K562 (cell line): ENCODE data around the gene AK4. TPM values are rescaled to one million over a fixed set of nuclear protein-coding genes. Genes with fewer than 3 reads are reported as not detected.

Experiments
- CC2D1A ChIP-seq: fragments of 450-650 bp; IDR thresholded peaks from 2 replicates; pipeline ENCODE4 v1.6.1; 2017; ENCODE audit warnings: mild to moderate bottlenecking
- EP300 ChIP-seq: IDR thresholded peaks from 2 replicates; pipeline ENCODE4 v1.6.1; 2012; ENCODE audit warnings: low read length, improper control_type of control experiment
- HDAC1 ChIP-seq, 2 experiments: fragments of 450-650 bp; IDR thresholded peaks; 2 replicates each; pipeline ENCODE4 v1.6.1; 2016 to 2017; ENCODE audit warnings: inconsistent platforms in 1 of 2, mild to moderate bottlenecking in 1 of 2, moderate library complexity in 1 of 2
- ZNF316 ChIP-seq: fragments of 450-650 bp; IDR thresholded peaks from 2 replicates; pipeline ENCODE4 v1.6.1; 2016
- ZNF444 ChIP-seq: fragments of 250-450 bp; sonication (Bioruptor Pico); IDR thresholded peaks from 2 replicates; pipeline ENCODE4 v1.4.0; 2020; ENCODE audit warnings: mild to moderate bottlenecking, moderate library complexity
- ZNF589 ChIP-seq: fragments of 200-800 bp; sonication (Bioruptor generic); IDR thresholded peaks from 2 replicates; pipeline ENCODE4 v1.6.1; 2016; ENCODE audit warnings: low read depth, missing genetic modification characterization, missing compliant biosample characterization
- polyA plus RNA-seq, 8 experiments: library from polyadenylated mRNA; depleted of rRNA in 4 of 8; stranded (reverse) in 5 of 8; unstranded in 3 of 8; fragments of >200 nt; fragmentation: Nextera tagmentation in 2 of 8; fragmentation: Illumina TruSeq in 1 of 8; extraction: Ambion mirVana in 2 of 8; extraction: Trizol in 1 of 8; gene quantifications; 2 replicates each; pipeline versions ENCODE4 v1.2.1 to v1.2.3, GENCODE V29; 2011 to 2014; ENCODE audit warnings: inconsistent platforms in 1 of 8, missing spikeins in 1 of 8
- total RNA-seq, 7 experiments: library from RNA; depleted of rRNA in 6 of 7; stranded (reverse); fragments of >200 nt in 6 of 7; fragmentation: Illumina TruSeq in 2 of 7; extraction: Trizol in 2 of 7; gene quantifications; 2 replicates each; pipeline versions ENCODE4 v1.2.1 to v1.2.3, GENCODE V29; 2011 to 2021; ENCODE audit warnings: low replicate concordance in 1 of 7
- TF ChIP-seq, protein P1 (sequence below), 2 experiments: IDR thresholded peaks in 1 of 2; conservative IDR thresholded peaks in 1 of 2; 2 replicates each; pipeline ENCODE4 v1.6.1; 2016; ENCODE audit warnings: low read depth in 2 of 2, mild to moderate bottlenecking in 1 of 2, missing compliant biosample characterization in 1 of 2, missing genetic modification characterization in 1 of 2, moderate library complexity in 1 of 2
- TF ChIP-seq, protein P2 (sequence below), 2 experiments: fragments of 450-650 bp; conservative IDR thresholded peaks; 2 replicates each; pipeline ENCODE4 v1.6.1; 2017; ENCODE audit warnings: mild to moderate bottlenecking in 2 of 2, moderate library complexity in 2 of 2
- TF ChIP-seq, protein P3 (sequence below), 2 experiments: fragments of 450-650 bp in 1 of 2; sonication (generic) in 1 of 2; formaldehyde crosslinking in 1 of 2; IDR thresholded peaks in 1 of 2; conservative IDR thresholded peaks in 1 of 2; 2 replicates each; pipeline versions ENCODE4 v1.6.1 to v1.8.1; 2016 to 2023; ENCODE audit warnings: mild to moderate bottlenecking in 2 of 2, moderate library complexity in 2 of 2, inconsistent platforms in 1 of 2, missing genetic modification reagents in 1 of 2
- TF ChIP-seq, protein P4 (sequence below): fragments of 450-650 bp; IDR thresholded peaks from 2 replicates; pipeline ENCODE4 v1.6.1; 2016
- TF ChIP-seq, protein P5 (sequence below): fragments of 450-650 bp; IDR thresholded peaks from 2 replicates; pipeline ENCODE4 v1.6.1; 2018; ENCODE audit not compliant: partially characterized antibody

AK4 gene
- total and polyA plus RNA-seq, 9 of the 15 experiments (the other 6 are each of a cell fraction or from before 2014, with no cell fraction given) = 10.4 to 96.6 (median 21.5) TPM

DNA sequence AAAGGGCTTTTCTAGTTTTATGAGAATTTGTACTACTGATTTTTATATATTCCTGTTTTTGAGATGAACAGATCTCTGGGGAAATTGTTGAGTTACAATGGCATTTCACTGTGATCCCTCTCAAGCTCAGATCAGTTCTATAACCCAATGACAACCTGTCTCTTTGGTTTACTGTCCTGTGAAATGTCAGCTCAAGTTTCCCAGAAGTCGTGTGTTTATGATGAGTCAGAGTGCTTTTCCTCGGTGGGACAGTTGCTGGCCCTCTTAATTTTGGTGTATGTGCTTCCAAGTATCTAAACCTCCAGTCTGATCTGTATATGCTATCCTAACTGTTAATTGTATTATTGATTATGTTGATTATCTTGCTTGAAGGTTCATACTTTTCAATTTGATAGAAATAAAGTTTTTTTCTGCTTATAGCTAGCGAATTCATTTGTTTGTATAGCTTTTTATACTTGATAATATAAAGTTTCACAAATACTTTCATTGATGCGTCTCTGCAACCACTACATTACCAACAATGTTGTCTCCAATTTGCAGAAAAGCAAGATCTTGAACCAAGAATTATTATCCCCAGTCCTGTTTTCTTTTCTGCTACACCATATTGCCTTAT lies 83.8 kb downstream of the AK4 start (continued):
- TF ChIP-seq, protein P1, sequence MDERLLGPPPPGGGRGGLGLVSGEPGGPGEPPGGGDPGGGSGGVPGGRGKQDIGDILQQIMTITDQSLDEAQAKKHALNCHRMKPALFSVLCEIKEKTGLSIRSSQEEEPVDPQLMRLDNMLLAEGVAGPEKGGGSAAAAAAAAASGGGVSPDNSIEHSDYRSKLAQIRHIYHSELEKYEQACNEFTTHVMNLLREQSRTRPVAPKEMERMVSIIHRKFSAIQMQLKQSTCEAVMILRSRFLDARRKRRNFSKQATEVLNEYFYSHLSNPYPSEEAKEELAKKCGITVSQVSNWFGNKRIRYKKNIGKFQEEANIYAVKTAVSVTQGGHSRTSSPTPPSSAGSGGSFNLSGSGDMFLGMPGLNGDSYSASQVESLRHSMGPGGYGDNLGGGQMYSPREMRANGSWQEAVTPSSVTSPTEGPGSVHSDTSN (CRISPR knock-in tag; IDR thresholded peaks at IDR 0.05; ENCODE audit: low read depth) = no peak
- TF ChIP-seq, protein P1 (tag; conservative IDR thresholded peaks at IDR 0.05; ENCODE audit: low read depth) = 0 out of 2 replicates have a peak, but pooled peaks have one; percentile 25
- TF ChIP-seq ZNF316 = peak; percentile 94
- TF ChIP-seq, protein P2, sequence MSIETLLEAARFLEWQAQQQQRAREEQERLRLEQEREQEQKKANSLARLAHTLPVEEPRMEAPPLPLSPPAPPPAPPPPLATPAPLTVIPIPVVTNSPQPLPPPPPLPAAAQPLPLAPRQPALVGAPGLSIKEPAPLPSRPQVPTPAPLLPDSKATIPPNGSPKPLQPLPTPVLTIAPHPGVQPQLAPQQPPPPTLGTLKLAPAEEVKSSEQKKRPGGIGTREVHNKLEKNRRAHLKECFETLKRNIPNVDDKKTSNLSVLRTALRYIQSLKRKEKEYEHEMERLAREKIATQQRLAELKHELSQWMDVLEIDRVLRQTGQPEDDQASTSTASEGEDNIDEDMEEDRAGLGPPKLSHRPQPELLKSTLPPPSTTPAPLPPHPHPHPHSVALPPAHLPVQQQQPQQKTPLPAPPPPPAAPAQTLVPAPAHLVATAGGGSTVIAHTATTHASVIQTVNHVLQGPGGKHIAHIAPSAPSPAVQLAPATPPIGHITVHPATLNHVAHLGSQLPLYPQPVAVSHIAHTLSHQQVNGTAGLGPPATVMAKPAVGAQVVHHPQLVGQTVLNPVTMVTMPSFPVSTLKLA (conservative IDR thresholded peaks at IDR 0.05) = peak in 1 of 2 experiments; percentile 37; a peak in 2 of 4 replicates
- TF ChIP-seq ZNF589 = 0 out of 2 replicates have a peak, but pooled peaks have one; percentile 9
- peak; percentile 35; the same call in 1 of the 2 replicates for TF ChIP-seq CC2D1A
- TF ChIP-seq, protein P3, sequence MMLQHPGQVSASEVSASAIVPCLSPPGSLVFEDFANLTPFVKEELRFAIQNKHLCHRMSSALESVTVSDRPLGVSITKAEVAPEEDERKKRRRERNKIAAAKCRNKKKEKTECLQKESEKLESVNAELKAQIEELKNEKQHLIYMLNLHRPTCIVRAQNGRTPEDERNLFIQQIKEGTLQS (IDR thresholded peaks at IDR 0.05) = peak; percentile 83
- TF ChIP-seq, protein P3 (CRISPR knock-in tag; conservative IDR thresholded peaks at IDR 0.05) = no peak
- TF ChIP-seq HDAC1 (IDR thresholded peaks at IDR 0.05) = peak in 1 of 2 experiments; percentile 23; a peak in 1 of 4 replicates
- TF ChIP-seq EP300 = peak; percentile 68; the same call in 1 of the 2 replicates
- TF ChIP-seq ZNF444 (CRISPR knock-in tag) = 0 out of 2 replicates have a peak, but pooled peaks have one; percentile 36
- TF ChIP-seq, protein P4, sequence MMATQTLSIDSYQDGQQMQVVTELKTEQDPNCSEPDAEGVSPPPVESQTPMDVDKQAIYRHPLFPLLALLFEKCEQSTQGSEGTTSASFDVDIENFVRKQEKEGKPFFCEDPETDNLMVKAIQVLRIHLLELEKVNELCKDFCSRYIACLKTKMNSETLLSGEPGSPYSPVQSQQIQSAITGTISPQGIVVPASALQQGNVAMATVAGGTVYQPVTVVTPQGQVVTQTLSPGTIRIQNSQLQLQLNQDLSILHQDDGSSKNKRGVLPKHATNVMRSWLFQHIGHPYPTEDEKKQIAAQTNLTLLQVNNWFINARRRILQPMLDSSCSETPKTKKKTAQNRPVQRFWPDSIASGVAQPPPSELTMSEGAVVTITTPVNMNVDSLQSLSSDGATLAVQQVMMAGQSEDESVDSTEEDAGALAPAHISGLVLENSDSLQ = peak; percentile 84
- TF ChIP-seq, protein P5, sequence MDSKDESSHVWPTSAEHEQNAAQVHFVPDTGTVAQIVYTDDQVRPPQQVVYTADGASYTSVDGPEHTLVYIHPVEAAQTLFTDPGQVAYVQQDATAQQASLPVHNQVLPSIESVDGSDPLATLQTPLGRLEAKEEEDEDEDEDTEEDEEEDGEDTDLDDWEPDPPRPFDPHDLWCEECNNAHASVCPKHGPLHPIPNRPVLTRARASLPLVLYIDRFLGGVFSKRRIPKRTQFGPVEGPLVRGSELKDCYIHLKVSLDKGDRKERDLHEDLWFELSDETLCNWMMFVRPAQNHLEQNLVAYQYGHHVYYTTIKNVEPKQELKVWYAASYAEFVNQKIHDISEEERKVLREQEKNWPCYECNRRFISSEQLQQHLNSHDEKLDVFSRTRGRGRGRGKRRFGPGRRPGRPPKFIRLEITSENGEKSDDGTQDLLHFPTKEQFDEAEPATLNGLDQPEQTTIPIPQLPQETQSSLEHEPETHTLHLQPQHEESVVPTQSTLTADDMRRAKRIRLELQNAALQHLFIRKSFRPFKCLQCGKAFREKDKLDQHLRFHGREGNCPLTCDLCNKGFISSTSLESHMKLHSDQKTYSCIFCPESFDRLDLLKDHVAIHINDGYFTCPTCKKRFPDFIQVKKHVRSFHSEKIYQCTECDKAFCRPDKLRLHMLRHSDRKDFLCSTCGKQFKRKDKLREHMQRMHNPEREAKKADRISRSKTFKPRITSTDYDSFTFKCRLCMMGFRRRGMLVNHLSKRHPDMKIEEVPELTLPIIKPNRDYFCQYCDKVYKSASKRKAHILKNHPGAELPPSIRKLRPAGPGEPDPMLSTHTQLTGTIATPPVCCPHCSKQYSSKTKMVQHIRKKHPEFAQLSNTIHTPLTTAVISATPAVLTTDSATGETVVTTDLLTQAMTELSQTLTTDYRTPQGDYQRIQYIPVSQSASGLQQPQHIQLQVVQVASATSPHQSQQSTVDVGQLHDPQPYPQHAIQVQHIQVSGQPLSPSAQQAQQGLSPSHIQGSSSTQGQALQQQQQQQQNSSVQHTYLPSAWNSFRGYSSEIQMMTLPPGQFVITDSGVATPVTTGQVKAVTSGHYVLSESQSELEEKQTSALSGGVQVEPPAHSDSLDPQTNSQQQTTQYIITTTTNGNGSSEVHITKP = no peak
- TF ChIP-seq, all 486 proteins: peak for 42
